Measurements from ENCODE around the gene ATAD3B. TPM values are rescaled to one million over a fixed set of nuclear protein-coding genes. Genes with fewer than 3 reads are reported as not detected.
A peak's percentile ranks its signal among the peaks of the same experiment; 100 is the strongest.

The ATAD3B gene
- total and polyA plus RNA-seq, 2 donors from 2014 or later, result 13.3 to 28.8 TPM

DNA sequence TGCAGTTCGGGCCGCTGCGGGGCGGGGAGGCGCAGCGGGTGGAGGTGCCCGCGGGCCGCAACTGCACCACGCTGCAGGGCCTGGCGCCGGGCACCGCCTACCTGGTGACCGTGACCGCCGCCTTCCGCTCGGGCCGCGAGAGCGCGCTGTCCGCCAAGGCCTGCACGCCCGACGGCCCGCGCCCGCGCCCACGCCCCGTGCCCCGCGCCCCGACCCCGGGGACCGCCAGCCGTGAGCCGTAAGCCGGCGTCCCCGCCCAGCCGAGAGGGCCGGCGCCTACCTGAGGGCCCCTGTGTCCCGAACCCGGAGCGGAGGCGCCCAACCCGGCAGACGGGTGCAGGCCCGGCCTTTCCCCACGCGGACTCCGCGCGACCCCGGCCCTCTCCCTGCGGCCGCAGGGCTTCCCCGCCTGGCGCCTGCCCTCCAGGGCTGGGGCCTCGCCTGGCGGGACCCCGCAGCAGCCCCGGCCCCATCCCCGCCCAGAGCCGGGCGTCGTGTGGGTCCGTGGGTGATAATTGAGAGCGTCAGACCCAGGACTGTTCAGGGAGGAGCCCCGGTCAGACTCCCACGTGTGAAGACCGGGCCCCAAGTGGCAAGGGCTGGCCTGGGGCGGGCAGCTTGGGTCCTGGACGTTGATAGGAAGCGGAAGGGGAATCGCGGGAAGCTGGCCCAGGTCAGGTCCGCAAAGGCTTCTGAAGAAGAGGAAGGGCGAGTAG, 31.9 kb upstream of the ATAD3B start:
- DNase-seq (no peak), FAIRE-seq (no peak)
- no peak overlapping the region for H3K4me3 ChIP-seq (ENCODE audit: low read length in 3 of 3)
- peaks cover 0 to 34% (median 12%) of the 10 kb centered on the region in 3 donors for H3K4me1 ChIP-seq (ENCODE audit: control insufficient read depth in 2 of 3, insufficient read depth in 2 of 3, low read depth in 1 of 3, low read length in 3 of 3)
- TF ChIP-seq, protein P1, sequence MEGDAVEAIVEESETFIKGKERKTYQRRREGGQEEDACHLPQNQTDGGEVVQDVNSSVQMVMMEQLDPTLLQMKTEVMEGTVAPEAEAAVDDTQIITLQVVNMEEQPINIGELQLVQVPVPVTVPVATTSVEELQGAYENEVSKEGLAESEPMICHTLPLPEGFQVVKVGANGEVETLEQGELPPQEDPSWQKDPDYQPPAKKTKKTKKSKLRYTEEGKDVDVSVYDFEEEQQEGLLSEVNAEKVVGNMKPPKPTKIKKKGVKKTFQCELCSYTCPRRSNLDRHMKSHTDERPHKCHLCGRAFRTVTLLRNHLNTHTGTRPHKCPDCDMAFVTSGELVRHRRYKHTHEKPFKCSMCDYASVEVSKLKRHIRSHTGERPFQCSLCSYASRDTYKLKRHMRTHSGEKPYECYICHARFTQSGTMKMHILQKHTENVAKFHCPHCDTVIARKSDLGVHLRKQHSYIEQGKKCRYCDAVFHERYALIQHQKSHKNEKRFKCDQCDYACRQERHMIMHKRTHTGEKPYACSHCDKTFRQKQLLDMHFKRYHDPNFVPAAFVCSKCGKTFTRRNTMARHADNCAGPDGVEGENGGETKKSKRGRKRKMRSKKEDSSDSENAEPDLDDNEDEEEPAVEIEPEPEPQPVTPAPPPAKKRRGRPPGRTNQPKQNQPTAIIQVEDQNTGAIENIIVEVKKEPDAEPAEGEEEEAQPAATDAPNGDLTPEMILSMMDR (IDR thresholded peaks at IDR 0.05; ENCODE audit: borderline replicate concordance, extremely low read depth, insufficient read depth), result no peak
- intact Hi-C loops (cut with DNase I), result no loop called here
- H3K27ac ChIP-seq (ENCODE audit: low read depth in 2 of 2, low read length in 2 of 2), result no peak overlapping the region
- no peaks in the 10 kb centered on the region for H3K27me3 ChIP-seq (ENCODE audit: control insufficient read depth, insufficient read depth, low read length)
- H3K9me3 ChIP-seq (ENCODE audit: control insufficient read depth in 2 of 3, insufficient read depth in 1 of 3, low read length in 3 of 3), result no peaks in the 10 kb centered on the region
- no peaks in the 10 kb centered on the region for H3K36me3 ChIP-seq (ENCODE audit: control insufficient read depth in 2 of 3, insufficient read depth in 3 of 3, low read length in 3 of 3)
- H3K9ac ChIP-seq (ENCODE audit: low read length in 3 of 3), result no peak overlapping the region

DNA sequence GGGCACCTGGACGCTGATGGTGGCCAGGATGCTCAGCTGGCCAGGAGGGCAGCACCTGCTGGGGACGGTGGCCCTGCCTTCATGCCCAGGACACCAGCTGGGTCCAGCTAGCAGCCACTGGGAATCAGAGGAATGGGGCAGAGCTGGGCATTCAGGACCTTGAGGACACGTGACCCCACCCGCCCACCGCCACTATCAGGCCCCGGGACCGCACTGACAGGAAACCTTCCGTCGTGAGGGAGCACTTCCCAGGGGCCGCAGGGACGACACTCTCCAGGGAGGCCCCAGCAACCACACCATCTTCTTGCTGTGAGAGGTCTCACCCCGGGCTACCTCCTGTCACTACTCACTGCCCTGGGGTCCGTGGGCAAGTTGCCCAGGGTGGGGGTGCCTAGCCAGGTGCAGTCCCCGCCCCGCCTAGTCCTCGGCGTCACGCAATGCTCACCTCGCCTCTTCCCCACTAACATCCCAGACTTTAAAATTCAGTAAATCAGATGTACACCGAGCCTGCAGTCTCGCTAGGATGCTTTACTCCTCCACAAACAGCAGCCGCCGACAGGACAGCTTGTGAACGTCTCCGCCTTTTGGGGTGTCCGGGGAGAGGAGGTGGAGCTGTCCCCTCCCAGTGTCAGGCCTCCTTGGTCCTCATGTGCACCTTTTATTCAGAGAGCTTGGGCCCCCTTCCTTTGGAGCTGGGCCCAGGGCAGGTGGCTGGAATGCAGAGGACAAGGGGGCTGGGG, 31.1 kb upstream of the ATAD3B start:
- TF ChIP-seq, protein P1 (IDR thresholded peaks at IDR 0.05; ENCODE audit: borderline replicate concordance, extremely low read depth, insufficient read depth), result no peak
- no peak overlapping the region for H3K9ac ChIP-seq (ENCODE audit: low read length in 3 of 3)
- H3K4me3 ChIP-seq (ENCODE audit: low read length in 3 of 3), result no peak overlapping the region
- no peaks in the 10 kb centered on the region for H3K36me3 ChIP-seq (ENCODE audit: control insufficient read depth in 2 of 3, insufficient read depth in 3 of 3, low read length in 3 of 3)
- intact Hi-C loops (cut with DNase I), result no loop called here
- no peak for FAIRE-seq
- DNase-seq, result peak in 1 of 5 donors; percentile 56
- H3K27ac ChIP-seq (ENCODE audit: low read depth in 2 of 2, low read length in 2 of 2), result no peak overlapping the region
- H3K9me3 ChIP-seq (ENCODE audit: control insufficient read depth in 2 of 3, insufficient read depth in 1 of 3, low read length in 3 of 3), result no peaks in the 10 kb centered on the region
- H3K4me1 ChIP-seq (ENCODE audit: control insufficient read depth in 2 of 3, insufficient read depth in 2 of 3, low read depth in 1 of 3, low read length in 3 of 3), result peaks cover 0 to 28% (median 12%) of the 10 kb centered on the region in 3 donors
- no peaks in the 10 kb centered on the region for H3K27me3 ChIP-seq (ENCODE audit: control insufficient read depth, insufficient read depth, low read length)

DNA sequence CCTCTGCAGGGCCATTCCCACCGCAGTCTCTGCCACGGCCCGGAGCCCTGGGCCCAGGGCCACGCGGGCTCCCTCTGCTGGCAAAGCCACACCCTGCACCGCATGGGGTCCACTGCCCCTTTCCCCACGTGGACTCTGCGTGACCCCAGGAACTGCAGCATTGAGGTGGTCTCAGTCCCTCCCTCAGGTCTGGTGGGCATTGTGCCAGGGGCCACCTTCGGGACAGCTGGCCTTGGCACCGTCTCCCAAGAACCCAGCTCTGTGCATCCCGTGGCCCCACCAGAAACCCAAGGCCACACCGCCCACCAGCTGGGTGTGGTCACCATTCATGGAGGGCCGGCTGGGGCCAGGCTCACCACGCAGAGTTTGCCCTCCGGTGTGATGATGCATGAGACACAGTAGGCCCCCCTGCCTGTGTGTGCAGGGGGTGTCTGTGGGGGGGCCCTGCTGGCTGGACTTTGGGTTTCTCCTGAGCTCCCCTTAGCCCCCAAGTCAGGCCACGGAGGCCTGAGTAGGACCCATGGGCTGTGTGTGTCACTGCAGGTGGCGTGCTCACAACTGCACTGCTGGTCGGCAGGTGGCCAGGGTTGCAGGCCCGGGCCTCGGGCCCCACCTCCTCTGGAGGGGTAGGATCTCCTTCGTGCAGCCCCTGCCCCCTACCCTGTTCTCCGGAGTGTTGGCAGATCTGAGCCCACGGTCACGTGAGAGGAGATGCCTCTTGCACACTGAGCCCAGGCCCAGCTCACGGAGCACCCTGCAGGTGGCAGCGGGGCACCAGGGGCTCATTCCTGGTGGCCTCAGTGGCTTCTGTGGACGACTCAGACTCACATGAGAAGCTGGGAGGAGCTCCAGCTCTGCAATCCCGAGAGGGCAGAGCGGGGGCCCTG, 30.3 kb upstream of the ATAD3B start:
- intact Hi-C loops (cut with DNase I), result no loop called here
- Histone ChIP-seq H3K4me3 (ENCODE audit: low read length in 3 of 3) (no peak overlapping the region), H3K9me3 (ENCODE audit: control insufficient read depth in 2 of 3, insufficient read depth in 1 of 3, low read length in 3 of 3) (no peaks in the 10 kb centered on the region), H3K27me3 (ENCODE audit: control insufficient read depth, insufficient read depth, low read length) (no peaks in the 10 kb centered on the region), H3K27ac (ENCODE audit: low read depth in 2 of 2, low read length in 2 of 2) (no peak overlapping the region), H3K9ac (ENCODE audit: low read length in 3 of 3) (no peak overlapping the region), H3K4me1 (ENCODE audit: control insufficient read depth in 2 of 3, insufficient read depth in 2 of 3, low read depth in 1 of 3, low read length in 3 of 3) (peaks cover 0 to 24% (median 11%) of the 10 kb centered on the region in 3 donors), H3K36me3 (ENCODE audit: control insufficient read depth in 2 of 3, insufficient read depth in 3 of 3, low read length in 3 of 3) (no peaks in the 10 kb centered on the region)
- no peak for FAIRE-seq
- DNase-seq, result peak in 4 of 5 donors; percentile 33 to 82 (median 61)
- TF ChIP-seq, protein P1 (IDR thresholded peaks at IDR 0.05; ENCODE audit: borderline replicate concordance, extremely low read depth, insufficient read depth), result peak; percentile 77
